Neural progenitor cell (in vitro differentiated cells): ENCODE data around the gene SCAF8. TPM values are rescaled to one million over a fixed set of nuclear protein-coding genes. Genes with fewer than 3 reads are reported as not detected.
"Not testable (repeated sequence)": the region's sequence is repeated elsewhere in the genome, so short reads cannot be mapped to it uniquely, and the experiment has no call there.

Source experiments
- DNase-seq: peaks from one replicate; pipeline ENCODE4 v3.0.0-alpha.2; 2016; ENCODE audit warnings: low spot score
- H2AFZ ChIP-seq: fragments of 200-600 bp; sonication (generic); replicated peaks from 2 replicates; pipeline ENCODE4 v1.6.1; 2016; ENCODE audit warnings: antibody characterized with exemption
- H3F3A ChIP-seq: fragments of 200-600 bp; sonication (generic); 2 replicates; pipeline ENCODE4 v1.6.1; 2016; ENCODE audit warnings: antibody characterized with exemption, low read depth
- H3K27ac ChIP-seq: fragments of 200-600 bp; sonication (generic); 2 replicates; pipeline ENCODE4 v1.5.1; 2016; ENCODE audit warnings: mild to moderate bottlenecking
- H3K27me3 ChIP-seq: fragments of 200-600 bp; sonication (generic); 2 replicates; pipeline ENCODE4 v1.6.1; 2016; ENCODE audit warnings: mild to moderate bottlenecking, moderate library complexity
- H3K36me3 ChIP-seq: fragments of 200-600 bp; sonication (generic); 2 replicates; pipeline ENCODE4 v1.5.1; 2016
- H3K4me1 ChIP-seq: fragments of 200-600 bp; sonication (generic); 2 replicates; pipeline ENCODE4 v1.6.1; 2016; ENCODE audit warnings: mixed run types
- H3K4me2 ChIP-seq: fragments of 200-600 bp; sonication (generic); 2 replicates; pipeline ENCODE4 v1.6.1; 2016
- H3K4me3 ChIP-seq: fragments of 200-600 bp; sonication (generic); 2 replicates; pipeline ENCODE4 v1.5.1; 2016
- H3K79me2 ChIP-seq: fragments of 200-600 bp; sonication (generic); 2 replicates; pipeline ENCODE4 v1.6.1; 2016; ENCODE audit warnings: low read depth
- H3K9ac ChIP-seq: fragments of 200-600 bp; sonication (generic); 2 replicates; pipeline ENCODE4 v1.6.1; 2016
- H3K9me3 ChIP-seq: fragments of 200-600 bp; sonication (generic); 2 replicates; pipeline ENCODE4 v1.5.1; 2016; ENCODE audit warnings: low read depth
- H4K20me1 ChIP-seq: fragments of 200-600 bp; sonication (generic); 2 replicates; pipeline ENCODE4 v1.6.1; 2016; ENCODE audit warnings: low read depth
- H3K27ac Mint-ChIP-seq: 3 replicates; pipeline ENCODE4 v1.8.0; 2021; ENCODE audit warnings: mixed read lengths
- H3K27me3 Mint-ChIP-seq: 2 replicates; pipeline ENCODE4 v1.8.0; 2022; ENCODE audit warnings: low read depth, mild to moderate bottlenecking, inconsistent platforms, moderate library complexity, mixed read lengths; ENCODE audit not compliant: insufficient read depth
- H3K36me3 Mint-ChIP-seq: 3 replicates; pipeline ENCODE4 v1.8.0; 2021; ENCODE audit warnings: mixed read lengths
- H3K4me1 Mint-ChIP-seq: 3 replicates; pipeline ENCODE4 v1.8.0; 2021; ENCODE audit warnings: mixed read lengths
- H3K4me3 Mint-ChIP-seq: 3 replicates; pipeline ENCODE4 v1.8.0; 2021; ENCODE audit warnings: mild to moderate bottlenecking, moderate library complexity, mixed read lengths
- H3K9me3 Mint-ChIP-seq: 3 replicates; pipeline ENCODE4 v1.8.0; 2020; ENCODE audit warnings: mixed read lengths
- EZH2 ChIP-seq: fragments of 200-600 bp; sonication (generic); IDR thresholded peaks from 2 replicates; pipeline ENCODE4 v1.6.1; 2017; ENCODE audit warnings: antibody characterized with exemption, mild to moderate bottlenecking, moderate library complexity
- EZH2phosphoT487 ChIP-seq: fragments of 200-600 bp; sonication (generic); IDR thresholded peaks from 2 replicates; pipeline ENCODE4 v1.6.1; 2017; ENCODE audit warnings: antibody characterized with exemption
- total RNA-seq: library from RNA; depleted of rRNA; stranded (reverse); fragments of >200 nt; gene quantifications from 2 replicates; pipeline ENCODE4 v1.2.3, GENCODE V29; 2015; ENCODE audit warnings: low replicate concordance
- TF ChIP-seq, protein P1 (sequence below): fragments of 200-600 bp; sonication (generic); IDR thresholded peaks from 2 replicates; pipeline ENCODE4 v1.5.1; 2017; ENCODE audit warnings: antibody characterized with exemption, mild to moderate bottlenecking

SCAF8 gene
- total RNA-seq, 1 donor from 2014 or later = 62.1 TPM

DNA sequence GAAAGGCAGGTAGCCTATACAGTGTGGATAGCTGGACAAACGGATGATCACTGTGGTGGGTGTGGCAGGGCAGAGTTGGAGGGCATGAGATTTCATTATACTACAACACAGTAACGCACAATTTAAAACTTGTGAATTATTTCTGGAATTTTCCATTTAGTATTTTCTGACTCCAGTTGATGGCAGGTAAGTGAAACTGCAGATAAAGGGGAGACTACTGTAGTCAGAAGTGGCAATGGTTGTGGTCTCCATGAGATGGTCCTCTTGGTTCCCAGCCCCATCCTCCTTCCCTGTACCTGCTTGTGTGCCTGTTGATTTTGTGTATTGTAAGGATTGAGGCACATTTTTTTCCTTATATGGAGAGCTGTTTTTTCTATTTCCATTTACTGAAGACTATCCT lies 22.5 kb upstream of the SCAF8 start:
- H4K20me1 ChIP-seq = no peaks in the 10 kb centered on the region
- no peaks in the 10 kb centered on the region for H3K36me3 ChIP-seq
- no peaks in the 10 kb centered on the region for H3F3A ChIP-seq
- H3K9ac ChIP-seq = no peak overlapping the region
- H3K9me3 ChIP-seq = no peaks in the 10 kb centered on the region
- H3K27me3 Mint-ChIP-seq = peaks cover 4% of the 10 kb centered on the region
- H3K4me1 ChIP-seq = no peaks in the 10 kb centered on the region
- H3K4me1 Mint-ChIP-seq = peaks cover under 1% of the 10 kb centered on the region
- H3K36me3 Mint-ChIP-seq = no peaks in the 10 kb centered on the region
- H3K4me2 ChIP-seq = no peak overlapping the region
- no peak overlapping the region for H2AFZ ChIP-seq
- no peak overlapping the region for H3K4me3 ChIP-seq
- no peaks in the 10 kb centered on the region for H3K79me2 ChIP-seq
- no peaks in the 10 kb centered on the region for H3K9me3 Mint-ChIP-seq
- H3K27ac Mint-ChIP-seq = no peak overlapping the region
- H3K27me3 ChIP-seq = no peaks in the 10 kb centered on the region
- DNase-seq = no peak
- H3K4me3 Mint-ChIP-seq = no peak overlapping the region
- no peak overlapping the region for H3K27ac ChIP-seq
- TF ChIP-seq EZH2phosphoT487 (no peak), EZH2 (no peak)
- TF ChIP-seq, protein P1, sequence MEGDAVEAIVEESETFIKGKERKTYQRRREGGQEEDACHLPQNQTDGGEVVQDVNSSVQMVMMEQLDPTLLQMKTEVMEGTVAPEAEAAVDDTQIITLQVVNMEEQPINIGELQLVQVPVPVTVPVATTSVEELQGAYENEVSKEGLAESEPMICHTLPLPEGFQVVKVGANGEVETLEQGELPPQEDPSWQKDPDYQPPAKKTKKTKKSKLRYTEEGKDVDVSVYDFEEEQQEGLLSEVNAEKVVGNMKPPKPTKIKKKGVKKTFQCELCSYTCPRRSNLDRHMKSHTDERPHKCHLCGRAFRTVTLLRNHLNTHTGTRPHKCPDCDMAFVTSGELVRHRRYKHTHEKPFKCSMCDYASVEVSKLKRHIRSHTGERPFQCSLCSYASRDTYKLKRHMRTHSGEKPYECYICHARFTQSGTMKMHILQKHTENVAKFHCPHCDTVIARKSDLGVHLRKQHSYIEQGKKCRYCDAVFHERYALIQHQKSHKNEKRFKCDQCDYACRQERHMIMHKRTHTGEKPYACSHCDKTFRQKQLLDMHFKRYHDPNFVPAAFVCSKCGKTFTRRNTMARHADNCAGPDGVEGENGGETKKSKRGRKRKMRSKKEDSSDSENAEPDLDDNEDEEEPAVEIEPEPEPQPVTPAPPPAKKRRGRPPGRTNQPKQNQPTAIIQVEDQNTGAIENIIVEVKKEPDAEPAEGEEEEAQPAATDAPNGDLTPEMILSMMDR = no peak

DNA sequence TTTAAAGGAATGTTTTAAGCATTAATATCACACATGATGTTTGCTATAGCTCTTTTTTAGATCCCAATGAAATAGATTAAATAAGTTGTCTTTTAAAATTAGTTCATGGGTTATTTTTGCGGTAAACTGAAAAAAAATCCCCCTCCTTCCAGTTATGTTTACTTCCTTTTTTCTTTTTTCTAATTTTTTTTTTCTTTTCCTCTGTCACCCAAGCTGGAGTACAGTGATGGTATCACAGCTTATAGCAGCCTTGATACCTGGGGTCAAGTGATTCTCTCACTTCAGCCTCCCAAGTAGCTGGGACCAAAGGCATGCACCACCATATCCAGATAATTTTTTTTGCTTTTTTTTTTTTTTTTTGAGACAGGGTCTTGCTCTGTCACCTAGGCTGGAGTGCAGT lies 17.8 kb upstream of the SCAF8 start:
- no peak for DNase-seq
- Mint-ChIP-seq H3K27ac (no peak overlapping the region), H3K27me3 (peaks cover 2% of the 10 kb centered on the region), H3K4me1 (no peaks in the 10 kb centered on the region), H3K36me3 (no peaks in the 10 kb centered on the region), H3K9me3 (peaks cover 11% of the 10 kb centered on the region), H3K4me3 (no peak overlapping the region)
- Histone ChIP-seq H3K4me2 (no peak overlapping the region), H3K27me3 (no peaks in the 10 kb centered on the region), H3F3A (no peaks in the 10 kb centered on the region), H2AFZ (no peak overlapping the region), H3K9me3 (no peaks in the 10 kb centered on the region), H3K79me2 (no peaks in the 10 kb centered on the region), H3K27ac (no peak overlapping the region), H3K9ac (no peak overlapping the region), H3K36me3 (no peaks in the 10 kb centered on the region), H3K4me3 (no peak overlapping the region), H4K20me1 (no peaks in the 10 kb centered on the region), H3K4me1 (no peaks in the 10 kb centered on the region)
- TF ChIP-seq EZH2phosphoT487 (no peak), EZH2 (no peak)
- TF ChIP-seq, protein P1 = no peak

DNA sequence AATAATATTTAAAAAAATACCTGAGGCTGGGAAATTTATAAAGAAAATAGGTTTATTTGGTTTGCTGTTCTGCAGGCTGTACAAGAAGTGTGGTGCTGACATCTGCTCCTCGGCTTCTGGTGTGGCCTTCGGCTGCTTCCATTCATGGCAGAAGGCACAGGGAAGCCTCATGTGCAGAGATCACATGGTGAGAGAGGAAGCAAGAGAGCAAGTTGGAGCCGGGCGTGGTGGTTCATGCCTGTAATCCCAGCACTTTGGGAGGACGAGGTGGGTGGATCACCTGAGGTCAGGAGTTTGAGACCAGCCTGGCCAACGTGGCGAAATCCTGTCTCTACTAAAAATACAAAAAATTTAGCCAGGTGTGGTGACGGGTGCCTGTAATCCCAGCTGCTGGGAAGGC lies 16.9 kb upstream of the SCAF8 start:
- not testable (repeated sequence) for H3K27ac Mint-ChIP-seq, H3K9ac ChIP-seq, H3K9me3 ChIP-seq, H3K27me3 Mint-ChIP-seq, H3K4me3 ChIP-seq, H3K4me3 Mint-ChIP-seq, H2AFZ ChIP-seq, H3K4me2 ChIP-seq, H3K4me1 ChIP-seq, H3K36me3 Mint-ChIP-seq, H4K20me1 ChIP-seq, H3F3A ChIP-seq, DNase-seq, H3K27me3 ChIP-seq, H3K36me3 ChIP-seq, H3K4me1 Mint-ChIP-seq, H3K27ac ChIP-seq, H3K79me2 ChIP-seq
- H3K9me3 Mint-ChIP-seq = peaks cover 13% of the 10 kb centered on the region

DNA sequence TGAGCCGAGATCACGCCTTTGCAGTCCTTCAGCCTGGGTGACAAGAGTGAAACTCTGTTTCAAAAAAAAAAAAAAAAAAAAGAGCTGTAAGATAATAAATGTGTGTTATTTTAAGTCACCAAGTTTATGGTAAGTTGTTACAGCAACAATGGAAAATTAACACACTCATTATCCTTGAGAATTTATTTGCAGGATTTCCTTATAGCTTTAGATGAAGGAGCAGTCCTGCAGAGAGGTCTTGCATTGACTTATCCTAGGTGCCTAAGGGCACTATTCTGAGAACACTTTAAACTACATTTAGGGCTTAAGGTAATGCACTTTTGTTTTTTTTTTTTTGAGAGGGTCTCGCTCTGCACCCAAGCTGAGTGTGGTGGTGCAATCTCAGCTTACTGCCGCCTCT lies 13.8 kb upstream of the SCAF8 start:
- Histone ChIP-seq H2AFZ (no peak overlapping the region), H3K9me3 (peaks cover 4% of the 10 kb centered on the region), H3K27me3 (no peaks in the 10 kb centered on the region), H3K9ac (no peak overlapping the region), H3K27ac (no peak overlapping the region), H3F3A (no peaks in the 10 kb centered on the region), H3K36me3 (no peaks in the 10 kb centered on the region), H3K4me1 (no peaks in the 10 kb centered on the region), H3K4me3 (no peak overlapping the region), H3K79me2 (no peaks in the 10 kb centered on the region), H4K20me1 (no peaks in the 10 kb centered on the region), H3K4me2 (no peak overlapping the region)
- H3K4me1 Mint-ChIP-seq = no peaks in the 10 kb centered on the region
- no peaks in the 10 kb centered on the region for H3K27me3 Mint-ChIP-seq
- no peak for DNase-seq
- TF ChIP-seq EZH2phosphoT487 (no peak), EZH2 (no peak)
- TF ChIP-seq, protein P1 = no peak
- no peak overlapping the region for H3K27ac Mint-ChIP-seq
- H3K36me3 Mint-ChIP-seq = no peaks in the 10 kb centered on the region
- H3K9me3 Mint-ChIP-seq = peaks cover 20% of the 10 kb centered on the region
- no peak overlapping the region for H3K4me3 Mint-ChIP-seq
